HG03457 (cell line): ENCODE data around the gene LACTBL1.
A peak's percentile ranks its signal among the peaks of the same experiment; 100 is the strongest.
"Not testable (repeated sequence)": the region's sequence is repeated elsewhere in the genome, so short reads cannot be mapped to it uniquely, and the experiment has no call there.

ENCODE experiments used
- ATAC-seq: cut with Tn5 transposase; IDR thresholded peaks from one replicate; pipeline ENCODE4 v1.9.1; 2021; ENCODE audit warnings: moderate number of reproducible peaks; ENCODE audit not compliant: unreplicated experiment

Gene LACTBL1

DNA sequence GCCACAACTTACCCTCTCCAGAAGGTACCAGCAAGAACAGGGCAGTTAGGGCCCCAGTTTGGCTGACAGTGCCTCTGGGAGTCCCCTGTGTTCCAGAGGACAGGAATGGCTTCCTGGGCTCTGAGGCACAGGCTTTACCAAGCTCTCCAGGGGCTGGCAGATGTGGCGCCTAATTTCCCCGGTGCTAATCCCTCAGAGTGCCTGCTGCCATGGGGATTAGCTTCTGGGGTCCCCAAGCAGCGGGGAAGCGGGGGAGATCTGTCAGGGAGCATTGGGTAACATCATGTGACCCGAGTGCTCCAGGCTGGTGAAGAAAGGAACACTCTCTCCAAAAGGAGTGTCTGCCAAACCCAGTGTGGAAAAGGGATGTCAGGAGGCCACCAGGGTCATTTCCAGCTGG lies at the start of gene LACTBL1:
TSS of gene LACTBL1 (minus strand) at position 107 of the 400 bp plus-strand sequence. CDS start 550 bp downstream, outside the sequence.
- no peak for ATAC-seq

DNA sequence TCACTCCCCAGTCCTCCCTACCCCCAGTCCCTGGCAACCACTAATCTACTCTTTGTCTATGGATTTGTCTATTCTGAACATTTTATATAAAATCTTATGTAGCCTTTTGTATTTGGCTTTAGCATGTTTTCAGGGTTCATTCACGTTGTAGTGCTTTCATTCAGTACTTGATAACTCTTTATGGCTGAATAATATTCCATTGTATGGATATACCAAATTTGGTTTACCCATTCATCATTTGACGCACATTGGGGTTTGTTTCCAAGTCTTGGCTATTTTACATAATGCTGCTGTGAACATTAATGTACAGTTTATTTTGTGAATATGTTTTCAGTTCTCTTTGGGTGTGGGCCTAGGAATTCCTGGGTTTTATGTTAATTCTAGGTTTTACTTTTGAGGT lies 49.2 kb upstream of the LACTBL1 start:
- no peak for ATAC-seq

DNA sequence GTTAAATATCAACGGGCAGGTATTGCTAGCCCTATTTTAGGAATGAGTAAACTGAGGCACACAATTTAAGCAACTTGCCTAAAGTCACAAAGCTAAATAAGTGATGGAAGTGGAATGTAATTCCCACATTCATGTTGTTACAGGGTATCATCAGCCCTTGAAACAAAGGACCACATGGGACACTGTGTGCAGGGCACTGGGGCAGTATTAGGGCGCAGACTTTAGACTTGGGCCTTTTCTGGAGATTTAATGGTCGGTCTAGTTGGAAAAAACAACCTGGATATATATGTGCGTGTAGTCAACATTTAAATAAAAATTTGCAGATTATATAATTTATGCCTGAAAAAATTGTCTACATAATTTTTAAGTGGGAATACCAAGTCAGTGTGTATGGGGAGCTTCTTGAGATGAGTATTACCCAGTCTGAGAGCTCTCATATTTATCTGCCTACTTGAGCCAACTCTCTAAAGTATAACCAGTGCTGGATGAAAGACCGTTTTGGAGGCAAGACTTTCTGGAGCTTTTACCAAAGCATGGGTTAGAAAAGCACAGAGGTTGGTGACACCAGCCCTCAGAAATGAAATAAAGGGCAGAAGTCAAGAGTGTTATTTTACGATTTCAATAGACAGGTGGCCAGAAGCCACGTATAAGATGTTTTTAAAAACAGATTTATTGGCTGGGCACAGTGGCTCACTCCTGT lies 48.2 kb upstream of the LACTBL1 start:
- no peak for ATAC-seq

GRCh38 chr1:23019863-23020625 lies 47.4 kb upstream of the LACTBL1 start:
- ATAC-seq = peak; percentile 5

- peak; percentile 77 for ATAC-seq
These were observed 46.6 kb upstream of the LACTBL1 start, which contains the start of gene KDM1A for GRCh38 chr1:23019094-23019862. Gene KDM1A, plus strand, starts transcription at chr1:23019468. Its CDS starts 129 bp downstream, at chr1:23019597.

GRCh38 chr1:23018661-23019093 lies 46.0 kb upstream of the LACTBL1 start:
- no peak for ATAC-seq

GRCh38 chr1:23013657-23014056 lies 41.0 kb upstream of the LACTBL1 start:
- ATAC-seq = no peak

DNA sequence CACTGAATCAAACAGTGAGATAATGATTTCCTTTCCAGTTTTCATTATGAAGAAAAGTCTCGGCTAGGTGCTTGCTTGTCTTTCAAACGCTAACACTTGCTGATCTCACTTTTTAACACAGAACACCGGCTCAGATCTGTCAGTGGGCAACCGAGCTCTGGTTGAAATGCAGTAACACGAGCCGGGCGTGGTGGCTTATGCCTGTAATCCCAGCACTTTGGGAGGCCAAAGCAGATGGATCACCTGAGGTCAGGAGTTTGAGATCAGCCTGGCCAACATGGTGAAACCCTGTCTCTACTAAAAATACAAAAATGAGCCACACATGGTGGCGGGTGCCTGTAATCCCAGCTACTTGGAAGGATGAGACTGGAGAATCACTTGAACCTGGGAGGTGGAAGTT lies 37.4 kb upstream of the LACTBL1 start:
- ATAC-seq = not testable (repeated sequence)

GRCh38 chr1:23008901-23009300 lies 36.2 kb upstream of the LACTBL1 start:
- ATAC-seq = no peak

- ATAC-seq = no peak
These were observed 34.4 kb upstream of the LACTBL1 start for GRCh38 chr1:23007106-23007505.

DNA sequence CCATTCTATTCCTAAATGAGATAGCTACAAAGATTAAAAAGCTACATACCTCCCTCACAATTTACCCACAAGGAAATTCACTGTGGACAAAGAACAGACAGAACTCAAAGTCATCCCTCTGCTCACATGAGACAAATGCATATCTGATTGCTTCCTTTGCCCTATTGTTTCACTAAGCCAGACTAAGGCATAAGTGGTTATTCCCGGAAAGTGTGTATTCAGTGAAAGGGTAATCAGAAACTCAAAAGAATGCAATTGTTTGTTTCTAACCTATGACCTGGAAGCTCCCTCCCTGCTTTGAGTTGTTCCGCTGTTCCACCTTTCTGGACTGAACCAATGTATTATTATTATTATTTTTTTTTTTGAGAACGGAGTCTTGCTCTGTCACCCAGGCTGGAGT lies 32.1 kb upstream of the LACTBL1 start:
- not testable (repeated sequence) for ATAC-seq

GRCh38 chr1:23004112-23004511 lies 31.4 kb upstream of the LACTBL1 start:
- no peak for ATAC-seq

DNA sequence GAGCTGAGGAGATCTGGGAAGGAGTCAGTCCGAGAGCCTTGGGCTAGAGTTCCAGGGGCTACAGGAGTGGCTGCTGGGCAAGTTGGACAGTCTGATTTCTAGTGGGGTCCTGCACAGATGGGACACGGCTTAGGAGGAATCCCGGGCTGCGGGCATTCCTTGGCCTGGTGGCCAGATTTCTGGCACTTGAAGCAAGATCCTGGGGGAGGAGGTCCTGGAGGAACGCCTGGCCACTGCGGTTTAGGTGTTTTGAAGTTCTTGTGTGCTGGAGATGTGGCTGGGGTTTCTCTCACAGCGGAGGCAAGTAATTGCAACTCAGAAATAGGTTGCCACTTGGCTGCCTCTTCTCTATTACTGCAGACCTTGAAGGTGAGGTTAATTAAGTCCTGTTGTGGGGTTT lies 29.6 kb upstream of the LACTBL1 start:
- not testable (repeated sequence) for ATAC-seq

- not testable (repeated sequence) for ATAC-seq
These were observed 27.5 kb upstream of the LACTBL1 start for GRCh38 chr1:23000133-23000532.

GRCh38 chr1:22997528-22997927 lies 24.9 kb upstream of the LACTBL1 start:
- not testable (repeated sequence) for ATAC-seq

GRCh38 chr1:22995774-22996173 lies 23.1 kb upstream of the LACTBL1 start:
- no peak for ATAC-seq

DNA sequence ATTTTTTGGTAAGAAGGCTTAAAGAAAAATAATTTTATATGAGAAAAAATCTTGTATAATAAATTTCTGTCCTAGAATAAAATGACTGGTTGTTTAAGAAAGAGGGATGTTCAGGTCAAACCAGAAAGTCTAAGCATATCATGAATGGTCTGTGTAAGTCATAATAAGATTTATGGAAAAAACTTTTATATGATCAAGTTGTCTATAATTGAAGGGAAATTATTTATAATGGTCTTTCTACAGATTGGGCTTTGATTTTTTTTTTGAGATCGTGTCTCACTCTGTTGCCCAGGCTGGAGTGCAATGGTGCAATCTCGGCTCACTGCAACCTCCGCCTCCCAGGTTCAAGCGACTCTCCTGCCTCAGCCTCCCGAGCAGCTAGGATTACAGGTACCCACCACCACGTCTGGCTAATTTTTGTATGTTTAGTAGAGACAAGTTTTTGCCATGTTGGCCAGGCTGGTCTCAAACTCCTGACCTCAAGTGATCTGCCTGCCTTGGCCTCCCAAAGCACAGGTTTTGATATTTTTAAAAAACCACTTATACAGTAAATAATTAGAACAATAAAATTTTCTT lies 20.6 kb upstream of the LACTBL1 start:
- not testable (repeated sequence) for ATAC-seq

- ATAC-seq = not testable (repeated sequence)
These were observed 19.7 kb upstream of the LACTBL1 start for GRCh38 chr1:22992384-22992783.

- ATAC-seq = no peak
These were observed 11.3 kb upstream of the LACTBL1 start for GRCh38 chr1:22983944-22984343.

DNA sequence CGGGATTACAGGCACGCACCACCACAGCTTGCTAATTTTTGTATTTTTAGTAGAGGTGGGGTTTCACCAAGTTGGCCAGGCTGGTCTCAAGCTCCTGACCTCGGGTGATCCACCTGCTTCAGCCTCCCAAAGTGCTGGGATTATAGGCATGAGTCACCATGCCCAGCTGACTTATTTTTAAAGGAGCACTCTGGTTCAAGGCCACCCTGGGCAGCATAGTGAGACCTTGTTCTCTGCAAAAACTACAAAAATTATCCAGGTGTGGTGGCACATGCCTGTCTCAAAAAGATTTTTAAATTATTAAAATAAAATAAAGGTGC lies 7.8 kb upstream of the LACTBL1 start:
- not testable (repeated sequence) for ATAC-seq

GRCh38 chr1:22978299-22978698 lies 5.6 kb upstream of the LACTBL1 start:
- ATAC-seq = no peak
